Measurements from ENCODE around the gene ITGB2. TPM values are rescaled to one million over a fixed set of nuclear protein-coding genes. Genes with fewer than 3 reads are reported as not detected.
A peak's percentile ranks its signal among the peaks of the same experiment; 100 is the strongest.

Gene ITGB2
- total RNA-seq, 1 donor from 2014 or later: 370 TPM

DNA sequence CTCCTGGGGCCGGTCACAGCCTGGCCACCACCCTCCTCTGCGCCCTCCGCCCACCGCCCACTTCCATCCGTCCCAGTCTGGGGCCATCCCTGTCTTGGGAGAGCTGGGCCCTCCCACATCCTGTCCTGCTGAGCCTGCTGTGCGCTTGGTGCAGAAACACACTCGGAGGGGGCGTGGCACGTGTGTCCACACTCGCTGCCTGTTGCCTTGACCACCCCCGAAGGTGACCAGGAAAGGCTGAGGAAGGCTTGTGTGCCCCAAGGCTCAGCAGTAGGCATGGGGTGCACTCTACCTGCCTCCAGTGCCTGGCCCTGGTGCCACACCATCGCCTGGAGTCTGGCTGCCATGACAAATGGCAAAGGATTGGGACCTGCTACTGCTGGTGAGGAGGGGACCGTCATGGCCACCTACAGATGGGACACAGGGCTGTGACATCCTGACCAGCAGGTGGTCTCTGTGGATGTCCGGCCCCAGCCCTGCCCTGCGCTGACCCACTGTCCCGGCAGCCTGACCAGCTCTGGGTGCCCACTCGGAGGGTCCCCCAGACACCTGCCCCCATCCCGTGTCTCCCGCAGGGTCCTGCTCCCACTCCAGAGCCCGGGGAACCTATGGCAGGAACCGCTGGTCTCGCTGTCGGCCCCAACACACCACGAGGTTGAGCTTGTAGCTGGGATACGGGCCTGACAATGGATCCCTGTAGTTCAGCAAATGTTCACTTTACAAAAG lies 24.0 kb downstream of the ITGB2 start:
- Histone ChIP-seq H3K9me3 (no peaks in the 10 kb centered on the region), H3K27ac (no peak overlapping the region), H3K27me3 (no peaks in the 10 kb centered on the region), H3K36me3 (peaks cover 12% of the 10 kb centered on the region), H3K4me3 (no peak overlapping the region), H3K4me1 (peaks cover 11% of the 10 kb centered on the region)
- ATAC-seq: peak; percentile 7
- TF ChIP-seq, protein P1, sequence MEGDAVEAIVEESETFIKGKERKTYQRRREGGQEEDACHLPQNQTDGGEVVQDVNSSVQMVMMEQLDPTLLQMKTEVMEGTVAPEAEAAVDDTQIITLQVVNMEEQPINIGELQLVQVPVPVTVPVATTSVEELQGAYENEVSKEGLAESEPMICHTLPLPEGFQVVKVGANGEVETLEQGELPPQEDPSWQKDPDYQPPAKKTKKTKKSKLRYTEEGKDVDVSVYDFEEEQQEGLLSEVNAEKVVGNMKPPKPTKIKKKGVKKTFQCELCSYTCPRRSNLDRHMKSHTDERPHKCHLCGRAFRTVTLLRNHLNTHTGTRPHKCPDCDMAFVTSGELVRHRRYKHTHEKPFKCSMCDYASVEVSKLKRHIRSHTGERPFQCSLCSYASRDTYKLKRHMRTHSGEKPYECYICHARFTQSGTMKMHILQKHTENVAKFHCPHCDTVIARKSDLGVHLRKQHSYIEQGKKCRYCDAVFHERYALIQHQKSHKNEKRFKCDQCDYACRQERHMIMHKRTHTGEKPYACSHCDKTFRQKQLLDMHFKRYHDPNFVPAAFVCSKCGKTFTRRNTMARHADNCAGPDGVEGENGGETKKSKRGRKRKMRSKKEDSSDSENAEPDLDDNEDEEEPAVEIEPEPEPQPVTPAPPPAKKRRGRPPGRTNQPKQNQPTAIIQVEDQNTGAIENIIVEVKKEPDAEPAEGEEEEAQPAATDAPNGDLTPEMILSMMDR (IDR thresholded peaks at IDR 0.05): no peak
- intact Hi-C loops (cut with DNase I): no loop called here
- no peak for DNase-seq

DNA sequence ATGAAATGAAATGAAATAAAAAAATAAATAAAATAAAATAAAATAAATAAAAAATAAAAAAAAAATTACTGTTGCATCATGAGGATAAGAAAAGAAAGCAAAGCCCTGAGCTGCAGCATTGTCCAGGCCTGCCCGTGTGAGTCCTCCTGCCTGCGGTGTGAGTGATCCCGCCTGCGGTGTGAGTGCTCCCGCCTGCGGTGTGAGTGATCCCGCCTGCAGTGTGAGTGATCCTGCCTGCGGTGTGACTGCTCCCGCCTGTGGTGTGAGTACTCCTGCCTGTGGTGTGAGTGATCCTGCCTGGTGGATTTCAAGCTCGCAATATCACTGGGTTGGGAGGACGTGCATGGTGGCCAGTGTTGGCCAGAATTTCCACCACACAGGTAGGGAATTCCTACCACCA lies 24.8 kb downstream of the ITGB2 start:
- peaks cover 7% of the 10 kb centered on the region for H3K4me1 ChIP-seq
- no peaks in the 10 kb centered on the region for H3K9me3 ChIP-seq
- no peak overlapping the region for H3K27ac ChIP-seq
- no peaks in the 10 kb centered on the region for H3K27me3 ChIP-seq
- H3K4me3 ChIP-seq: no peak overlapping the region
- intact Hi-C loops (cut with DNase I): no loop called here
- TF ChIP-seq, protein P1 (IDR thresholded peaks at IDR 0.05): no peak
- H3K36me3 ChIP-seq: peaks cover 3% of the 10 kb centered on the region
- ATAC-seq (no peak), DNase-seq (no peak)

DNA sequence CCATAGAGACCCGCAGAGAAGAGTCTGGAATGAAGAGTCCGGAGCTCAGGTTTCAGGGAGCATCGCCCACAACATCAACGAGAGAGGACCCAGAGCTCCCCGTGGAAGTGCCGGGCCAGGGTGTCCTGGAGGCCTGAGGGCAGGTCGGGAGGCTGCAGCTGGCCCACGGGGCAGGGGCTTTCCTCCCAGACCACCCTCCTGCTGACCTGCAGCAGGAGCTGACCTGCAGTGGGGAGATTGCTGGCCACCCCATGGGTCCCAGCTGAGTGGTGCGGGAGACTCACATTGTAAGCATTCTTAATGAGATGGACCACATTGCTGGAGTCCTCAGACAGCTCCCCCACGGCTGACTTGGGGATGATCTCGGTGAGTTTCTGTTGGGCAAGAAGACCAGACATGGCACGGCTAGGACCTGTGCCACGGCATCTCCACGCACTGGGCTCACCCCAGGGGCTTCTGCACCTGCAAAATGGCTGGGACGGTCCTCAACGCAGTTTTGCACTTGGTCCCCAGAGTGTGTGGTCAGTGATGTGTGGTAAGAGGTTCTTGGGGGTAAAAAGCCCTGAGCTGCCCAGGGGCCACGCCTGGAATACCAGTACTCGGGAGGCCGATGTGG lies 25.9 kb downstream of the ITGB2 start:
- TF ChIP-seq, protein P1 (IDR thresholded peaks at IDR 0.05): no peak
- Histone ChIP-seq H3K36me3 (peaks cover 5% of the 10 kb centered on the region), H3K27me3 (no peaks in the 10 kb centered on the region), H3K4me1 (peaks cover 7% of the 10 kb centered on the region), H3K4me3 (no peak overlapping the region), H3K27ac (no peak overlapping the region), H3K9me3 (no peaks in the 10 kb centered on the region)
- intact Hi-C loops (cut with DNase I): no loop called here
- no peak for ATAC-seq
- DNase-seq: no peak

DNA sequence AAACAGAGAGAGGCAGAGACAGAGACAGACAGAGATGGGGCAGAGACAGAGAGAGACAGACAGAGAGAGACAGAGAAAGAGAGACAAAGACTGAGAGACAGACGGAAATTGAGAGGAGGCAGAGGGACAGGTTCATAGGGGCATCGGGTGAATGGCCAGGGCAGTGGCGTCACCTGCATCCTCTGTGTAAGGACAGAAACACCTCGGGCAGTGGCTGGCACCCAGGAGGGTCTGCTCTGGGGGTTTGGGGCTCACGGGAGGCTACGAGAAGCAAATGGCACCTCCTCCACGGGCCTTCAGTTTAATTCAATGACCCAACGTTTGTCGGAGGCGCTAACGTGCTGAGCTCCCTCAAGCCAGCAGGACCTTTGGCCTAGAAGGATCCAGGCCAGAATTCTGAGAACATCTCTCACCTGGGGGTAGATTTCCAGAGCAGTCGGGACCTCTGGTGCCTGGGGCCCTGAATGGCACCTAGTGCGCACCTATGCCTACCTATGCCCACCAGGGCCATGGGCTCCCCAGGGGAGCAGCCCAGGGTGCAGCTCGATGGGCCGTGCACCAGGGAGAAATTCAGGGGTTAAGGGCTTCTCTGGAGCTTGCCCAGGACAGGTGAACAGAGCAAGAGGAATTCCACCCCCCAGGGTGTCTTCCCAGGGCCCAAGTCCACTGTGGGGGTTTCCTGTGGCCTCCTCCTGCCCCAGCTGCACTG lies 26.6 kb downstream of the ITGB2 start:
- TF ChIP-seq, protein P1 (IDR thresholded peaks at IDR 0.05): no peak
- Histone ChIP-seq H3K27me3 (no peaks in the 10 kb centered on the region), H3K4me1 (peaks cover 7% of the 10 kb centered on the region), H3K9me3 (no peaks in the 10 kb centered on the region), H3K4me3 (no peak overlapping the region), H3K27ac (no peak overlapping the region), H3K36me3 (peaks cover 5% of the 10 kb centered on the region)
- ATAC-seq (no peak), DNase-seq (no peak)
- intact Hi-C loops (cut with DNase I): no loop called here

DNA sequence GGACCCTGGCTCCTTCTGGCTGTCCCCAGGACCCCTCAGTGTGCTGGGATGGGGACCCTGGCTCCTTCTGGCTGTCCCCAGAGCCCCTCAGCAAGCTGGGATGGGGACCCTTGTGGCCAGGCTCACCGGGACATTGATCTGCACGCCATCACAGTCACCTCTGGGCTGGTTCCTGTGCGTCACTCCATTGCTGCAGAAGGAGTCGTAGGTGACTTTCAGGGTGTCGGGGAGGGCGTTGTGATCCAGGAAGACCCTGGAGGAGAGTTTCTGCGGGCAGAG lies 27.5 kb downstream of the ITGB2 start:
- ATAC-seq (no peak), DNase-seq (no peak)
- intact Hi-C loops (cut with DNase I): no loop called here
- no peak overlapping the region for H3K27ac ChIP-seq
- peaks cover 5% of the 10 kb centered on the region for H3K36me3 ChIP-seq
- H3K9me3 ChIP-seq: no peaks in the 10 kb centered on the region
- no peak overlapping the region for H3K4me3 ChIP-seq
- TF ChIP-seq, protein P1 (IDR thresholded peaks at IDR 0.05): no peak
- H3K27me3 ChIP-seq: no peaks in the 10 kb centered on the region
- peaks cover 7% of the 10 kb centered on the region for H3K4me1 ChIP-seq
